Testis (tissue), 2 donors: ENCODE data around the gene OSCAR.

Experiments used
- POLR2A ChIP-seq: fragments of 450-650 bp; IDR thresholded peaks from one replicate; pipeline ENCODE4 v1.6.1; 2017; ENCODE audit warnings: antibody characterized with exemption, mild to moderate bottlenecking, moderate library complexity
- TF ChIP-seq, protein P1 (sequence below), 3 experiments: fragments of 450-650 bp in 2 of 3; fragments of 200-600 bp in 1 of 3; sonication (generic) in 1 of 3; IDR thresholded peaks; one replicate each; pipeline ENCODE4 v1.5.1; 2016 to 2019; ENCODE audit warnings: antibody characterized with exemption in 3 of 3, mild to moderate bottlenecking in 2 of 3, moderate library complexity in 1 of 3

DNA sequence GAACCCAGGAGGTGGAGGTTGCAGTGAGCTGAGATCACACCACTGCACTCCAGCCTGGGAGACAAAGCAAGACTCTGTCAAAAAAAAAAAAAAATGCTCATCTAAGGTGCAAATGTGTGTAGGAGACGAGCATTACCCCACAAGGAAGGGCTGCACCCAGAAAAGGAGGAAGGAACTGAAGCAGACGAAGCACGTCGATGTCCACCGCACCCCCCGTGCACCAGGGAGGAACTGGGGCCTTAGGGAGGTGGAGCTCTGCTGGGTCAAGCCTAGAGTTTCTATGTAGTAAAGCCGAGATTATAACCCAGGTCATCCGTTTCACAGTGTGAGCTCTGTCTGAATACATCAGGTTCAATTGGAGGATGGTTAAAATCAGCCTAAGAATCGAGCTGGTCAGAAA lies 38.0 kb downstream of the OSCAR start:
- TF ChIP-seq, protein P1, sequence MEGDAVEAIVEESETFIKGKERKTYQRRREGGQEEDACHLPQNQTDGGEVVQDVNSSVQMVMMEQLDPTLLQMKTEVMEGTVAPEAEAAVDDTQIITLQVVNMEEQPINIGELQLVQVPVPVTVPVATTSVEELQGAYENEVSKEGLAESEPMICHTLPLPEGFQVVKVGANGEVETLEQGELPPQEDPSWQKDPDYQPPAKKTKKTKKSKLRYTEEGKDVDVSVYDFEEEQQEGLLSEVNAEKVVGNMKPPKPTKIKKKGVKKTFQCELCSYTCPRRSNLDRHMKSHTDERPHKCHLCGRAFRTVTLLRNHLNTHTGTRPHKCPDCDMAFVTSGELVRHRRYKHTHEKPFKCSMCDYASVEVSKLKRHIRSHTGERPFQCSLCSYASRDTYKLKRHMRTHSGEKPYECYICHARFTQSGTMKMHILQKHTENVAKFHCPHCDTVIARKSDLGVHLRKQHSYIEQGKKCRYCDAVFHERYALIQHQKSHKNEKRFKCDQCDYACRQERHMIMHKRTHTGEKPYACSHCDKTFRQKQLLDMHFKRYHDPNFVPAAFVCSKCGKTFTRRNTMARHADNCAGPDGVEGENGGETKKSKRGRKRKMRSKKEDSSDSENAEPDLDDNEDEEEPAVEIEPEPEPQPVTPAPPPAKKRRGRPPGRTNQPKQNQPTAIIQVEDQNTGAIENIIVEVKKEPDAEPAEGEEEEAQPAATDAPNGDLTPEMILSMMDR (IDR thresholded peaks at IDR 0.05) = no peak
- TF ChIP-seq POLR2A = no peak
